Inferior parietal cortex (tissue), 1 donor: ENCODE results near the gene OR9Q1.
"Not testable (repeated sequence)": the region's sequence is repeated elsewhere in the genome, so short reads cannot be mapped to it uniquely, and the experiment has no call there.

ENCODE experiments used
- DNase-seq: peaks from one replicate; pipeline ENCODE4 v3.0.0-alpha.2; 2016; ENCODE audit errors: extremely low spot score

OR9Q1 gene

GRCh38 chr11:58023435-58023931, at the start of gene OR9Q1:
Gene OR9Q1 (plus strand): TSS chr11:58023881. CDS start chr11:58179445, 155,564 bp downstream.
- DNase-seq = no peak

GRCh38 chr11:57974132-57974531, 49.5 kb upstream of the OR9Q1 start:
- DNase-seq = no peak

GRCh38 chr11:57974848-57975601, 48.7 kb upstream of the OR9Q1 start:
- DNase-seq = peak; percentile 39

GRCh38 chr11:57977709-57978108, 46.0 kb upstream of the OR9Q1 start:
- DNase-seq = no peak

- DNase-seq = no peak
These were observed 44.8 kb upstream of the OR9Q1 start for GRCh38 chr11:57978686-57979531.

- DNase-seq = no peak
These were observed 44.1 kb upstream of the OR9Q1 start for GRCh38 chr11:57979532-57980079.

GRCh38 chr11:57980201-57980600, 43.5 kb upstream of the OR9Q1 start:
- no peak for DNase-seq

GRCh38 chr11:57981536-57981935, 42.1 kb upstream of the OR9Q1 start:
- no peak for DNase-seq

- no peak for DNase-seq
These were observed 40.9 kb upstream of the OR9Q1 start for GRCh38 chr11:57982776-57983175.

GRCh38 chr11:57983191-57983590, 40.5 kb upstream of the OR9Q1 start:
- DNase-seq = peak; percentile 41

- DNase-seq = not testable (repeated sequence)
These were observed 24.2 kb upstream of the OR9Q1 start for GRCh38 chr11:57999523-57999922.

- DNase-seq = not testable (repeated sequence)
These were observed 23.7 kb upstream of the OR9Q1 start for GRCh38 chr11:58000021-58000420.

GRCh38 chr11:58000699-58001098, 23.0 kb upstream of the OR9Q1 start:
- no peak for DNase-seq

- no peak for DNase-seq
These were observed 20.6 kb upstream of the OR9Q1 start for GRCh38 chr11:58003036-58003435.

- no peak for DNase-seq
These were observed 20.1 kb upstream of the OR9Q1 start for GRCh38 chr11:58003591-58003990.

GRCh38 chr11:58004664-58005063, 19.0 kb upstream of the OR9Q1 start:
- DNase-seq = no peak

- DNase-seq = no peak
These were observed 16.7 kb upstream of the OR9Q1 start for GRCh38 chr11:58006940-58007339.

GRCh38 chr11:58011771-58012170, 11.9 kb upstream of the OR9Q1 start:
- no peak for DNase-seq

GRCh38 chr11:58024601-58025091, 965 bp downstream of the OR9Q1 start:
- DNase-seq = no peak

GRCh38 chr11:58027341-58027740, 3.7 kb downstream of the OR9Q1 start:
- DNase-seq = no peak

- no peak for DNase-seq
These were observed 5.2 kb downstream of the OR9Q1 start for GRCh38 chr11:58028687-58029411.

GRCh38 chr11:58030653-58031052, 7.0 kb downstream of the OR9Q1 start, which contains the start of gene OR6Q1:
Gene OR6Q1 (plus strand): TSS chr11:58030953. CDS start chr11:58030953, 0 bp downstream.
- DNase-seq = no peak
